DMS114 treated with DMSO at 0.1 percent for 48 hours (cell line): ENCODE measurements around the gene TM4SF1.

Experiments
- DNase-seq: peaks from one replicate; lab custom pipeline; 2025; ENCODE audit not compliant: unreplicated experiment; lab: John Stamatoyannopoulos, UW

TM4SF1 gene

GRCh38 chr3:149377408-149378364 is at the start of gene TM4SF1:
TM4SF1 (minus strand) TSS chr3:149377649; CDS start chr3:149377547, 102 bp downstream.
- no peak for DNase-seq

GRCh38 chr3:149426325-149426724 is 48.9 kb upstream of the TM4SF1 start:
- no peak for DNase-seq

- DNase-seq, result no peak
These were observed 47.5 kb upstream of the TM4SF1 start for GRCh38 chr3:149424918-149425317.

GRCh38 chr3:149421764-149422163 is 44.3 kb upstream of the TM4SF1 start:
- DNase-seq, result no peak

- no peak for DNase-seq
These were observed 42.4 kb upstream of the TM4SF1 start for GRCh38 chr3:149419816-149420215.

GRCh38 chr3:149417727-149418126 is 40.3 kb upstream of the TM4SF1 start:
- DNase-seq, result no peak

GRCh38 chr3:149417174-149417573 is 39.7 kb upstream of the TM4SF1 start:
- no peak for DNase-seq

GRCh38 chr3:149415484-149415883 is 38.0 kb upstream of the TM4SF1 start:
- DNase-seq, result no peak

- DNase-seq, result no peak
These were observed 37.2 kb upstream of the TM4SF1 start for GRCh38 chr3:149414557-149415231.

- no peak for DNase-seq
These were observed 34.1 kb upstream of the TM4SF1 start for GRCh38 chr3:149411583-149411982.

- no peak for DNase-seq
These were observed 31.9 kb upstream of the TM4SF1 start for GRCh38 chr3:149409351-149409750.

- no peak for DNase-seq
These were observed 30.4 kb upstream of the TM4SF1 start for GRCh38 chr3:149407898-149408297.

- DNase-seq, result no peak
These were observed 28.8 kb upstream of the TM4SF1 start for GRCh38 chr3:149406244-149406752.

- DNase-seq, result no peak
These were observed 26.0 kb upstream of the TM4SF1 start for GRCh38 chr3:149403443-149403842.

- DNase-seq, result no peak
These were observed 25.0 kb upstream of the TM4SF1 start for GRCh38 chr3:149402481-149402880.

GRCh38 chr3:149401926-149402310 is 24.5 kb upstream of the TM4SF1 start:
- DNase-seq, result no peak

GRCh38 chr3:149401212-149401925 is 23.9 kb upstream of the TM4SF1 start:
- DNase-seq, result no peak

GRCh38 chr3:149400645-149401044 is 23.2 kb upstream of the TM4SF1 start:
- no peak for DNase-seq

GRCh38 chr3:149398296-149398695 is 20.8 kb upstream of the TM4SF1 start:
- DNase-seq, result no peak

- DNase-seq, result no peak
These were observed 20.1 kb upstream of the TM4SF1 start for GRCh38 chr3:149397528-149397927.

GRCh38 chr3:149396476-149396875 is 19.0 kb upstream of the TM4SF1 start:
- no peak for DNase-seq
